ENCODE measurements around the gene TTC23.

TTC23 gene

GRCh38 chr15:99172989-99173388, 76.4 kb downstream of the TTC23 start:
- no peaks in the 10 kb centered on the region for H3K4me1 ChIP-seq (ENCODE audit: control insufficient read depth, insufficient read depth, low read length)
- no peaks in the 10 kb centered on the region for H3K27me3 ChIP-seq (ENCODE audit: control insufficient read depth, insufficient read depth, low read length)
- no peak overlapping the region for H3K27ac ChIP-seq (ENCODE audit: low read depth, low read length)
- peaks cover 19% of the 10 kb centered on the region for H3K36me3 ChIP-seq (ENCODE audit: control insufficient read depth, insufficient read depth, low read length)
- no peaks in the 10 kb centered on the region for H3K9me3 ChIP-seq (ENCODE audit: control insufficient read depth, insufficient read depth, low read depth, low read length)
- no peak overlapping the region for H3K9ac ChIP-seq (ENCODE audit: low read length)
- H3K4me3 ChIP-seq (ENCODE audit: low read depth, low read length): no peak overlapping the region

GRCh38 chr15:99172171-99172570, 77.2 kb downstream of the TTC23 start:
- Histone ChIP-seq H3K27me3 (ENCODE audit: control insufficient read depth, insufficient read depth, low read length) (no peaks in the 10 kb centered on the region), H3K4me3 (ENCODE audit: low read depth, low read length) (no peak overlapping the region), H3K9me3 (ENCODE audit: control insufficient read depth, insufficient read depth, low read depth, low read length) (no peaks in the 10 kb centered on the region), H3K36me3 (ENCODE audit: control insufficient read depth, insufficient read depth, low read length) (peaks cover 21% of the 10 kb centered on the region), H3K4me1 (ENCODE audit: control insufficient read depth, insufficient read depth, low read length) (no peaks in the 10 kb centered on the region), H3K27ac (ENCODE audit: low read depth, low read length) (no peak overlapping the region), H3K9ac (ENCODE audit: low read length) (no peak overlapping the region)

- no peaks in the 10 kb centered on the region for H3K4me1 ChIP-seq (ENCODE audit: control insufficient read depth, insufficient read depth, low read length)
- H3K9me3 ChIP-seq (ENCODE audit: control insufficient read depth, insufficient read depth, low read depth, low read length): no peaks in the 10 kb centered on the region
- H3K36me3 ChIP-seq (ENCODE audit: control insufficient read depth, insufficient read depth, low read length): peaks cover 21% of the 10 kb centered on the region
- H3K9ac ChIP-seq (ENCODE audit: low read length): no peak overlapping the region
- H3K4me3 ChIP-seq (ENCODE audit: low read depth, low read length): no peak overlapping the region
- H3K27me3 ChIP-seq (ENCODE audit: control insufficient read depth, insufficient read depth, low read length): no peaks in the 10 kb centered on the region
- no peak overlapping the region for H3K27ac ChIP-seq (ENCODE audit: low read depth, low read length)
These were observed 78.8 kb downstream of the TTC23 start for GRCh38 chr15:99170476-99171065.

- Histone ChIP-seq H3K27ac (ENCODE audit: low read depth, low read length) (no peak overlapping the region), H3K27me3 (ENCODE audit: control insufficient read depth, insufficient read depth, low read length) (no peaks in the 10 kb centered on the region), H3K4me1 (ENCODE audit: control insufficient read depth, insufficient read depth, low read length) (no peaks in the 10 kb centered on the region), H3K9me3 (ENCODE audit: control insufficient read depth, insufficient read depth, low read depth, low read length) (no peaks in the 10 kb centered on the region), H3K36me3 (ENCODE audit: control insufficient read depth, insufficient read depth, low read length) (peaks cover 21% of the 10 kb centered on the region), H3K4me3 (ENCODE audit: low read depth, low read length) (no peak overlapping the region), H3K9ac (ENCODE audit: low read length) (no peak overlapping the region)
These were observed 79.5 kb downstream of the TTC23 start for GRCh38 chr15:99169769-99170311.

GRCh38 chr15:99168601-99169580, 80.5 kb downstream of the TTC23 start:
- Histone ChIP-seq H3K9ac (ENCODE audit: low read length) (no peak overlapping the region), H3K27ac (ENCODE audit: low read depth, low read length) (no peak overlapping the region)

GRCh38 chr15:99167640-99168039, 81.7 kb downstream of the TTC23 start:
- H3K4me3 ChIP-seq (ENCODE audit: low read depth, low read length): no peak overlapping the region
- H3K4me1 ChIP-seq (ENCODE audit: control insufficient read depth, insufficient read depth, low read length): no peaks in the 10 kb centered on the region
- H3K9me3 ChIP-seq (ENCODE audit: control insufficient read depth, insufficient read depth, low read depth, low read length): no peaks in the 10 kb centered on the region
- no peak overlapping the region for H3K9ac ChIP-seq (ENCODE audit: low read length)
- H3K27me3 ChIP-seq (ENCODE audit: control insufficient read depth, insufficient read depth, low read length): no peaks in the 10 kb centered on the region
- H3K27ac ChIP-seq (ENCODE audit: low read depth, low read length): no peak overlapping the region
- peaks cover 14% of the 10 kb centered on the region for H3K36me3 ChIP-seq (ENCODE audit: control insufficient read depth, insufficient read depth, low read length)

More at GRCh38 chr15:99168601-99169580, 80.5 kb downstream of the TTC23 start:
- Histone ChIP-seq H3K9me3 (ENCODE audit: control insufficient read depth, insufficient read depth, low read depth, low read length) (no peaks in the 10 kb centered on the region), H3K27me3 (ENCODE audit: control insufficient read depth, insufficient read depth, low read length) (no peaks in the 10 kb centered on the region), H3K4me1 (ENCODE audit: control insufficient read depth, insufficient read depth, low read length) (no peaks in the 10 kb centered on the region), H3K4me3 (ENCODE audit: low read depth, low read length) (no peak overlapping the region), H3K36me3 (ENCODE audit: control insufficient read depth, insufficient read depth, low read length) (peaks cover 18% of the 10 kb centered on the region)

GRCh38 chr15:99167201-99167600, 82.2 kb downstream of the TTC23 start:
- Histone ChIP-seq H3K9me3 (ENCODE audit: control insufficient read depth, insufficient read depth, low read depth, low read length) (no peaks in the 10 kb centered on the region), H3K4me1 (ENCODE audit: control insufficient read depth, insufficient read depth, low read length) (no peaks in the 10 kb centered on the region), H3K27me3 (ENCODE audit: control insufficient read depth, insufficient read depth, low read length) (no peaks in the 10 kb centered on the region), H3K9ac (ENCODE audit: low read length) (no peak overlapping the region), H3K36me3 (ENCODE audit: control insufficient read depth, insufficient read depth, low read length) (peaks cover 11% of the 10 kb centered on the region), H3K4me3 (ENCODE audit: low read depth, low read length) (no peak overlapping the region), H3K27ac (ENCODE audit: low read depth, low read length) (no peak overlapping the region)

- Histone ChIP-seq H3K9ac (ENCODE audit: low read length) (no peak overlapping the region), H3K4me1 (ENCODE audit: control insufficient read depth, insufficient read depth, low read length) (no peaks in the 10 kb centered on the region), H3K4me3 (ENCODE audit: low read depth, low read length) (no peak overlapping the region), H3K36me3 (ENCODE audit: control insufficient read depth, insufficient read depth, low read length) (peaks cover 15% of the 10 kb centered on the region), H3K9me3 (ENCODE audit: control insufficient read depth, insufficient read depth, low read depth, low read length) (no peaks in the 10 kb centered on the region), H3K27ac (ENCODE audit: low read depth, low read length) (no peak overlapping the region), H3K27me3 (ENCODE audit: control insufficient read depth, insufficient read depth, low read length) (no peaks in the 10 kb centered on the region)
These were observed 83.3 kb downstream of the TTC23 start for GRCh38 chr15:99165956-99166689.

- peaks cover 11% of the 10 kb centered on the region for H3K36me3 ChIP-seq (ENCODE audit: control insufficient read depth, insufficient read depth, low read length)
- H3K4me1 ChIP-seq (ENCODE audit: control insufficient read depth, insufficient read depth, low read length): no peaks in the 10 kb centered on the region
- H3K9me3 ChIP-seq (ENCODE audit: control insufficient read depth, insufficient read depth, low read depth, low read length): no peaks in the 10 kb centered on the region
- H3K9ac ChIP-seq (ENCODE audit: low read length): no peak overlapping the region
- no peak overlapping the region for H3K27ac ChIP-seq (ENCODE audit: low read depth, low read length)
- no peak overlapping the region for H3K4me3 ChIP-seq (ENCODE audit: low read depth, low read length)
- no peaks in the 10 kb centered on the region for H3K27me3 ChIP-seq (ENCODE audit: control insufficient read depth, insufficient read depth, low read length)
These were observed 84.2 kb downstream of the TTC23 start for GRCh38 chr15:99165020-99165790.

- Histone ChIP-seq H3K9ac (ENCODE audit: low read length) (no peak overlapping the region), H3K27me3 (ENCODE audit: control insufficient read depth, insufficient read depth, low read length) (no peaks in the 10 kb centered on the region)
These were observed 85.3 kb downstream of the TTC23 start for GRCh38 chr15:99164119-99164518.

More at GRCh38 chr15:99164119-99164518, 85.3 kb downstream of the TTC23 start:
- Histone ChIP-seq H3K4me1 (ENCODE audit: control insufficient read depth, insufficient read depth, low read length) (no peaks in the 10 kb centered on the region), H3K9me3 (ENCODE audit: control insufficient read depth, insufficient read depth, low read depth, low read length) (no peaks in the 10 kb centered on the region), H3K27ac (ENCODE audit: low read depth, low read length) (no peak overlapping the region), H3K4me3 (ENCODE audit: low read depth, low read length) (no peak overlapping the region), H3K36me3 (ENCODE audit: control insufficient read depth, insufficient read depth, low read length) (peaks cover 12% of the 10 kb centered on the region)
